Fibroblast of lung (primary cell): ENCODE results near the gene FMNL1.

Source experiments
- EZH2 ChIP-seq: IDR thresholded peaks from 2 replicates; pipeline ENCODE4 v1.5.1; 2012; ENCODE audit warnings: low read length, control low read depth, mild to moderate bottlenecking; ENCODE audit errors: missing control alignments
- TF ChIP-seq, protein P1 (sequence below), 2 donors: IDR thresholded peaks in 1 of 2; conservative IDR thresholded peaks in 1 of 2; 1 replicate in 1 of 2; 2 replicates in 1 of 2; pipeline ENCODE4 v1.5.1; 2011 to 2012; ENCODE audit warnings: low read length in 2 of 2, control low read depth in 1 of 2, inconsistent platforms in 1 of 2, low read depth in 1 of 2, mild to moderate bottlenecking in 1 of 2

DNA sequence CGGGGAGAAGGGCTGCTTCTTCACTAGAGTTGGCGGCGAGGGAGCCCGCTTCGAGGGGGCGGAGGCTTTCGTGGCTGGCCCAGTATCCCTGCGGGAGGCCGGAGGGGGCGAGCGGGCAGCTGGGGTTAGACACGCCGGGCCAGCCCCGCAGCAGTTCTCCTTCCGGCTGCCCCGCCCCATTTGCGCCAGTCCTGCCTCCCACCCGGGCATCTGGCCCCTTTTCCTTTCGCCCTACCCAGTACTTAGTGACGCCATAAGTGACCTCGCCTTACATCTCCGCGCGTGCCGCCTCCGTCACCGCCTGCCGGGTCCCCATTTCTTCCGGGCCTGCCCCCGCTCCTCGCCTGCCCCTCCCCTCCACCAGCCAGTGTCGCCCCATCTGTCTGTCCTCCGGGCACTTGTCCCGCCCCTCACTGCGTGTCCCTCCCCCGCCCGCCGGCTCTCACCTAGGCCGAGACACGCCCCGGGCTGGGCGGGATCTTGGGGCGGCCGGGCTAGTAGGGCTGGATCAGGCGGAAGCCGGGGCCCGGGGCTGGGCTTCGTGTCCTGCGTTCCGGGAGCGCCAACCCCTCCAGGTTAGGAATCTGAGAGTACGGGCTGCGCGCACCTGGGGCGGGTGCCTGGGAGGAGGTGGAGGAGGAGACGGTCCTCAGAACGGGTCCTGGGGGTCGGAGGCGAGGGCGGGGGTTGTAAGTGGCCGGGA, 25.9 kb downstream of the FMNL1 start:
- TF ChIP-seq, protein P1, sequence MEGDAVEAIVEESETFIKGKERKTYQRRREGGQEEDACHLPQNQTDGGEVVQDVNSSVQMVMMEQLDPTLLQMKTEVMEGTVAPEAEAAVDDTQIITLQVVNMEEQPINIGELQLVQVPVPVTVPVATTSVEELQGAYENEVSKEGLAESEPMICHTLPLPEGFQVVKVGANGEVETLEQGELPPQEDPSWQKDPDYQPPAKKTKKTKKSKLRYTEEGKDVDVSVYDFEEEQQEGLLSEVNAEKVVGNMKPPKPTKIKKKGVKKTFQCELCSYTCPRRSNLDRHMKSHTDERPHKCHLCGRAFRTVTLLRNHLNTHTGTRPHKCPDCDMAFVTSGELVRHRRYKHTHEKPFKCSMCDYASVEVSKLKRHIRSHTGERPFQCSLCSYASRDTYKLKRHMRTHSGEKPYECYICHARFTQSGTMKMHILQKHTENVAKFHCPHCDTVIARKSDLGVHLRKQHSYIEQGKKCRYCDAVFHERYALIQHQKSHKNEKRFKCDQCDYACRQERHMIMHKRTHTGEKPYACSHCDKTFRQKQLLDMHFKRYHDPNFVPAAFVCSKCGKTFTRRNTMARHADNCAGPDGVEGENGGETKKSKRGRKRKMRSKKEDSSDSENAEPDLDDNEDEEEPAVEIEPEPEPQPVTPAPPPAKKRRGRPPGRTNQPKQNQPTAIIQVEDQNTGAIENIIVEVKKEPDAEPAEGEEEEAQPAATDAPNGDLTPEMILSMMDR (conservative IDR thresholded peaks at IDR 0.05 in 1 of 2, IDR thresholded peaks at IDR 0.05 in 1 of 2; ENCODE audit: low read depth in 1 of 2, low read length in 2 of 2) = no peak
- no peak for TF ChIP-seq EZH2
